HT1080 (cell line): ENCODE data around the gene SPOCD1. TPM values are rescaled to one million over a fixed set of nuclear protein-coding genes. Genes with fewer than 3 reads are reported as not detected.

Experiments used
- DNase-seq: peaks from one replicate; pipeline ENCODE4 v3.0.0-alpha.2; 2015; ENCODE audit warnings: low read depth
- polyA plus RNA-seq, 2 experiments: library from polyadenylated mRNA; depleted of rRNA; stranded (reverse); fragments of >200 nt; gene quantifications; 2 replicates each; pipeline ENCODE4 v1.2.3, GENCODE V29; 2015
- total RNA-seq: library from RNA; depleted of rRNA; stranded (reverse); fragments of >200 nt; shearing (Covaris generic); gene quantifications from 2 replicates; pipeline ENCODE4 v1.2.3, GENCODE V29; 2014; rRNA removed

The SPOCD1 gene
- 16.4 and 25.2 TPM in 2 replicates for total RNA-seq
- polyA plus RNA-seq (2015; cell fraction: cytosol; rRNA removed), result 35.9 and 37.7 TPM in 2 replicates
- polyA plus RNA-seq (2015; cell fraction: nucleus; rRNA removed), result 149 and 184 TPM in 2 replicates

DNA sequence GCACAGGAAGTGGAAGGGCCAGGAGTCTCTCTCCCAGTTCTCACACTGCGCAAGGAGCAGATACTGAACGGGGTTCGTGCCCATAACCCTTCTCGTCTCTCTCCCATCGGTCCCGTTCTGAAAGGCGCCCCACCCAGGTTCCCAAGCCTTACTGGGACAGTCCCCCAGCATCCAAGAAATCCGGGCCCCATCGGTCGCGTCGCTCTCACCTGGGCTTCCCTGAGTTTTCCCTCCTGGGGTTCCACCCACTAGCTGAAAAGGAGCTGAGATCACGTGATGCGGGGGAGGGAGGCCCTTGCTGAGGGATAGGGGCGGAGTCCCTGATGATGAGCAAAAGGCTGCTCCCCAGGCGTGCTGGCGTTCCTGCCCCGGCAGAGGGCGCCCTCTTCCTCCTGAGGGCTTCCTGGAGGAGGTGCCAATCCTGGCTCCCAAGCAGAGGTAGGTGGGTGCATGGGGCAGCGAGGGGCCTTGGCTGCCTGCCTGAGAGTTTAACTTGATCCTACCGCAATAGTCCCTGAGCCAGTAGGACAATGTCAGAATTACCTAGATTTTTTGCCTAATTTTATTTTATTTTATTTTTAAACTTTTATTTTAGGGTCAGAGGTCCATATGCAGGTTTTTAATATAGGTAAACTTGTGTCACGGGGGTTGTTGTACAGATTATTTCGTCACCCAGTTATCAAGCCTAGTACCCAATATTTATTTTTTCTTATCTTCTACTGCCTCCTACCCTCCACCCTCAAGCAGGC, at the start of gene SPOCD1:
Gene SPOCD1 (minus strand): TSS at position 271 of the 749 bp plus-strand sequence. CDS start 689 bp downstream, outside the sequence.
- DNase-seq, result peak; percentile 83

DNA sequence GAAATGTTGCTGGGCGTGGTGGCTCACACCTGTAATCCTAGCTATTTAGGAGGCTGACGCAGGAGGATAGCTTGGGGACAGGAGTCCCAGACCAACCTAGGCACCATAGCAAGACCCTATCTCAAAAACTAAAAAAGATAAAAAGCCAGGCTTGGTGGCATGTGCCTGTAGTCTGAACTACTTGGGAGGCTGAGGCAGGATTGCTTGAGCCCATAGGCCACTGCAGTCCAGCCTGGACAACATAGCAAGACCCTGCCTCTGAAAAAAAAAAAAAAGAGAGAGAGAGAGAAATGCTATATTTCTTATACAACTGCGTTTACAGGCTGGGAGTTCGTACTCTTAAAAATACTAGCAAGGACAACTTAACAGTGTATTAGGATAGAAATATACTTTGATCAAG, 46.2 kb upstream of the SPOCD1 start:
- no peak for DNase-seq

DNA sequence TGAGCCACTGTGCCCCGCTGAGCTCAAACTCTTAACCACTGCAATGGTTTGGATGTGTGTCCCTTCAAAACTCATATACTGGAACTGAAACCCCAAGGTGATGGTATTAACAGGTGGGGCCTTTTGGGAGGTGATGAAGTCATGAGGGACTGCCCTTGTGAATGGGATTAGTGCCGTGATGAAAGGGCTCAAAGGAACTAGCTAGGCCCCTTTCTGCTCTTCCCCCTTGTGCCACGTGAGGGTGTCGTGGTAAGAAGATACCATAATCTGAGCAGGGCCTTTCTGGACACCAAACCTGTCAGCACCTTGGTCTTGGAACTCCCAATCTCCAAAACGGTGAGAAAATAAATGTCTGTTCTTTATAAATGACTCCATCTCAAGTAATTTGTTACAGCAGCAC, 45.5 kb upstream of the SPOCD1 start:
- DNase-seq, result no peak

DNA sequence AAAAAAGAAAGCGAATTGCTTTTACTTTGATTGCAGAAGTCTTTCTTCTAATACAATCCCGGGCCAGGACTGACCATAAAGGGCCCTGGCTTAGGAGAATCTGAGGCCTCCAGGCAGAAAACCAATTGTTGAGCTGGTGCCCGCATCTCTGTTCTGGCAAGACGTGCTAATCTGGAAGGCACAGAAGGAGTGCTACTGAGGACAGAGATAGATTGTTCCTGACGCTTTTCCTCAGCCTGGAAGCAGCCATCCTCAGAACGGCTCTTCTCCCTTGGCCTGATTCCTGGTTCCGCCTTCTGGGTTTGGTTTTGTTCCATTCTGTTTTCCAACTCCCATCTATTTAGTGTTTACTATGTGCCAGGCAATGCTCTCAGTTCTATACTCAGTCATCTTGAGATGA, 44.8 kb upstream of the SPOCD1 start:
- DNase-seq, result no peak

DNA sequence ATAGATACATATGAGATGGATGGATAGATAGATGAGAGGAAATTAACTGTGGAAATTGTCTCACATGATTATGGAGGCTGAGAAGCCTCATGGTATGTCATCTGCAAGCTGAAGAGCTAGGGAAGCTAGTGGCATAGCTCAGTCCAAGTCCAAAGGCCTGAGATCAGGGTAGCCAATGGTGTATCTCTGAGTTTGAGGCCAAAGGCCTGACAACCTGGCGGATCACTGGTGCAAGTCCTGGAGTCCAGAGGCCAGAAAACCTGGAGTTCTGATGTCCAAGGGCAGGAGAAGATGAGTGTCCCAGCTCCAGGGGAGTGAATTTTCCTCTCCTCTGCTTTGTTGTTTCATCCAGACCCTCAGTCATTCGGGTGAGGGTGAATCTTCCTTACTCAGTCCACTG, 43.9 kb upstream of the SPOCD1 start:
- DNase-seq, result no peak

DNA sequence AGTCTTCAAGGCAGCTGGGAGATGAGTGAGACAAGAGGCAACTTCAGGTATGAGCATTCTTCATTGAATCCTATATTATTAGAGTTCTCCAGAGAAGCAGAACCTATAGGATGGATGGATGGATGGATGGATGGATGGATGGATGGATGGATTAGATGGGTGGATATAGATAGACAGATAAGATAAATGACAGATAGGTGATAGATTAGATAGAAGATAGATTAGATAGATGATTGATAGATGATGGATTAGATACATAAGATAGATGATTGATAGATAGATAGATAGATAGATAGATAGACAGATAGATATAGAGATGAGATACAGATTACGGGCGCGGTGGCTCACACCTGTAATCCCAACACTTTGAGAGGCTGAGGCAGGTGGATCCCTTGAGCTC, 43.2 kb upstream of the SPOCD1 start:
- DNase-seq, result no peak

DNA sequence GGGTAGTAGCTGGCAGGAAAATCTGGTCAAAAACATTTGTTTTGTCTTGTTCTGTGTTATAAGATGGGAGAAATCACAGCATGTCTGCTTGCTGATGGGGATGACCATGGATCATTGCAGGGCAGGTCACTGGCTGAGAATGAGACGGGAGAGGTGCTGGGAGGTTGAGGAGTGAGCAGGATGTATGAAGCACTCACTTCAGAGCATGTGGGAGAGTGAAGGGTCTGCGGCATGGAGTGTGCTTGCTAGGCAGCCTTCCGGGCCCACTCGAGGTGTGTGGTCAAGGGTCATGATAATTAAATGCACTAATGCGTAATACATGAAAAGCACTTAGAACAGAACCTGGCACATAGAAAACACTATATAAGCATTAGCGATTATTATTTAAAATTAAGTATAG, 42.0 kb upstream of the SPOCD1 start:
- DNase-seq, result no peak

DNA sequence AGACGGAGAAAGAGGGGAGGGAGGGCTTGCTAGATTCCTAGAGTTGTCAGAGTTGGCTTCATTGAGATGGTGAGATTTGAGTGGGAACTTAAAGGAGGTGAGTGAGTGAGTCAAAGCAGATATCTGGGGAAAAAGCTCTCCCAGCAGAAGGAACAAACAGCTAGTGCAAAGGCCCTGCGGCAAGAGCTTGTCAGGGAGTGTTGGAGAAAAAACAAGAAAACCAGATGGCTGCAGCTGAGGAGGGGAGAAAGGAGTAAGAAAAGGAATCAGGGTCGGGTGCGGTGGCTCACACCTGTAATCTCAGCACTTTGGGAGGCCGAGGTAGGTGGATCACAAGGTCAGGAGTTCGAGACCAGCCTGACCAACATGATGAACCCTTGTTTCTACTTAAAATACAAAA, 40.3 kb upstream of the SPOCD1 start:
- DNase-seq, result no peak

DNA sequence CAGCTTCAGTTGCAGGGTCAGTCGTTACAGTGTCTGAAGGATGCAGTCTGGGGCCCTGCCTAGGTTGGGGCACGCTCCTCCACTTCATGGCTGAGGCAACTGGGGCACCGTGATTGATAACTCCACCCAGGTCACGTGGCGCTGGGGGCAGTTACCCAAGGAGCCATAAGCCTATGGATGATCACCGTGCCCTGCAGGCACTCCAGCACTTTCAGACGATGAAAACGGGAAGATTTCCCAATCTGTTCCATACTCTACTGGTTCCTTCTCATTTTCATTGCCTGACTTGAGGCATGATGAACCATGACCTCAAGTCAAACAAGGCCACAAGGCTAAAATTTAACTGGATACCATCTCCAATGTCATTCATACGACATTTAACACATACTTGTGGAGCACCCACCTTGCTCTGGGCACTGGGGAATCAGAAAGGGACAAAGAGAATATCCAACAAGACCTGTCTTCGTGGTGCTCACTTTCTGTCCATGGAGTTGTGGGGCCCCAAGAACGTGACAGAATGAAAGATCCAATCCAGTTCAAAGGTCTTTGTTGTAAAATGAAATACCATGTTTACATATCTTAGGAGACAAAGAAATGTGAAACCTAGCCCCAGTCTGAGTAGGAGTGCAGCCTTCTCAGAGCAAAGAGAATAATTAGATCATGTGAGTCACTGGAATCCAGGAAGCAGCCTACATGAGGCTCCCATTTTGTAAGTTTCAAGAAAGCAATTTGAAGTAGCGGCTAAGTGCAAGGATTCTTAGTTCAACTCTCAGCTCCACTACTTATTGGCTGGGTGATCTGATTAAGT, 39.4 kb upstream of the SPOCD1 start:
- peak; percentile 42 for DNase-seq

DNA sequence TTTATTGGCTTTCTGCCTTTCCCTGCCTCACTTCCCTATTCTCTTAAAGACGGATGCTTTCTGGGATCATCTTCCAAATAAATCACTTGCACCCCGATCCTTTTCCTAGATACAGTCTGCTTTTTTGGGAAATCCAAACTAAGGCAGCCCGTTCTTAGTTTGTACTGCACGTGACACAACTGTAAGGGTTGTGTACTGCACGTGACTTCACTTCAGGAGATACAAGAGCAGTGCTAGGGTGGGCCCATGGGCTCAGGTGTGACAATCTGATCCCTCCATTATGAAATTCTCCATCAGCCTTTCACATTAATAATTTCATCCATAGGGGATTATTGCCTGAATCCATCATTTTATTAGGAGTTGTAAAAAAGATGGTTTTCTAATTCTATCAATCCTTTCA, 33.8 kb upstream of the SPOCD1 start:
- DNase-seq, result no peak

DNA sequence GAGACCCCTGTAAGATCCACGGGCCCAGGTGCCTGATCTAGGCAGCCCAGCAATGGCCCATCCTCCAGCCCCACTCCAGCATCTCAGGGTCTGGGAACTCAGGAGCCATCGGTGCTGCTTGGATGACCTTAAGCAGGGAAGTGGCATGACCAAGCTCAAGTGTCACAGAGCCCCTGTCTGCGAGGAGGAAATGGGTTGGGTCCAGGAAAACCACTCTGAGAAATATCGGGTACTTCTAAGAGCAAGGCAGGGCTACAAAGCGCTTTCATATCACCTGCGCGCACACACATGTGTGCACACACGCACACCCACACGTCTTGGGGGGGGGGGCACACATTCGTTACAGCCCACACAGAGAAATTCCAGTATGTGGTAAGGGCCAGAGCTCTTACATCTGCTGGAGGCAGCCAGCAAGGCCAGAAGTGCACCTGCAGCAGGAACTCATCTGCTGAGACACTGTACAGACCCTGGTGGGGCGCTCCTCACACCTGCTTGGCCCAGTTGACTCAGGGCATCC, 32.6 kb upstream of the SPOCD1 start:
- DNase-seq, result no peak

DNA sequence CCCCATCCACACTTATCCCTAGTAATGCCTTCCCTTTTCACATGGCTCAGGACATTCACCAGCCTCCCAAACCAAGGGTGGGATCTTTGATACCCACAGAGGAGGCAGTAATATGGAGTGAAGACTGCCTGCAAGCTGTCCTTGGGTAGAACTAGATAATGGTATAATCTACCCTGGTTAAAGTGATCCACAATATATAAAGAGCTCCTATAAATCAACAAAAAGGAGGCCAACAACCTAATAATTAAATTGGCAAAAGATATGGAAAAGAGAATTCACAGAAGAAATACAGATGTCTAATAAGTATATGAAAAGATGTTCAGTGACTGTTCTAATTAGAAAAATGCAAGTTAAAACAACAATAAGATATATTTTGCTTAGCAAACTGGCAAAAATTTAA, 30.7 kb upstream of the SPOCD1 start:
- no peak for DNase-seq

DNA sequence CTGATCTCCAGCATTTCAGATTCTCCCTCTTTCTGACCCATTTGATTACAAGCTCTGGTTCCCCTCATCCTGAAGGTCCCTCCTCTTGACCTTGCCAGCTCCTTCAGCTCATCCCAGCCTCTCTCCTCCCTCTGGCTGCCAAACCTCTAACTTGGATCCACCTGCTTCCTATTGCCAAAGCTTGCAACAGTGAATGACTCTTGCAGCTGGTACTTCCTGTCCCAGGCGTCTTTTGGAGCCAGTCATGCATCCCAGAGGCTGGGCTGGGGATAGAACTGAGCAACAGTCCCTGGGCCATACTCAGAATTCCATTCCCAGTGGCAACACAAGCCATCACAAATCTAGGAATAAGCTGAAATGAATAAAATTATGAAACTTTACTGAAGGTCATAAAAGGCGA, 27.7 kb upstream of the SPOCD1 start:
- DNase-seq, result peak; percentile 75

DNA sequence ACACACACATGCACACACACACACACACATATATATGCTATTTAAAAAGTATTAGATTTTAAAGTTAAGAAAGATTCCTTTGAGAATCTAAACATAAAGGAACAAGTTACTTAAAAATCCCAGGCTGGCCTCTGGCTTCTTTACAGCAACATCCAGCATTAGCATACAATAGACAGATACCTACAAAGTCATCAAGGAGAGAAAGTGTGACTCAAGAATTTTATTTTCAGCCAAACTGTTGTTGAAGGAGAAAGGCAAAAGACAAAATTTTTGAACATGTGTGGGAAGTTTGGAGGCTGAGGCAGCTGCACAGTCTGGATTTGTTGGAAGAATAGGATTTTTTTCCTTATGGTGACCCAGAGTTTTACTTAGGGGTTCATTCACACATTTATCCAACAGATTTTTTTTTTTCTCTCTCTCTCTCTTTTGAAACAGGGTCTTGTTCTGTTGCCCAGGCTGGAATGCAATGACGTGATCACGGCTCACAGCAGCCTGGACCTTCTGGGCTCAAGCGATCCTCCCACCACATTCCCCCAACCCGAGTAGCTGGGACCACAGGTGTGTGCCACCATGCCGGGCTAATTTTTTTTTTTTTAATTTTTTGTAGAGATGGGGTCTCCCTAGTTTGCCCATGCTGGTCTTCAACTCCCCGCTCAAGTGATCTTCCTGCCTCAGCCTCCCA, 24.0 kb upstream of the SPOCD1 start:
- no peak for DNase-seq

DNA sequence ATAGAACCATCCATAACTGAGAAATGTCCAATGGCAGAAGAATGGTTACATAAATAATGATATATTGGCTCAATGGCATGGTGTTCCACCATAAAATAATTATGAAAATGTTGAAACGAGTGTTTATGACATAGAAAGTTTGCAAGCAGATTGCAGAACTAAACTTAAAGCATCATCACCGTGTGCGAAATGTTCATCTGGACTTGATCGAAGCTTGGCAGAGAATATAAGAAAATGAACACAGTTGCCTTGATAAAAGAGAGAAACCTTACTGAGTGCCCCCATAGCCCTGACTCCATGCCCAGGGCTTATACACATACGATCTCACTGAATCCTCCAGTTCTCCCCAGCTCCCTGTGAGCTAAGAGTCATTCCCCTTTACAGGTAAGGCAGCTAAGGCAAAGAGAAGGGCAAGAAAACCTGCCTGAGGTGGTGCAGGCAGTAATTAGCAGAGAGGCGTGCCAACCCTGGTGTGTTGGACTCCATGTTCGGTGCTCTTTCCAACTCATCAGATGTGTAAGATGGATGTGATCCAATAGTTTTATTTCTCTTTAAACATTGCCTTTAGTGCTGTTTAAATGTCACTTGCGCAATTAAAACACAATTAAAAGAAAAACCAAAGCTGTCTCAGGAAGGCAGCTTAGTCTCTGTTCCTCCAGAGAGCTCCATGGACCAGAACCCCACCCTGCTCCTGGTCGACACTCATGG, 21.8 kb upstream of the SPOCD1 start:
- DNase-seq, result no peak

DNA sequence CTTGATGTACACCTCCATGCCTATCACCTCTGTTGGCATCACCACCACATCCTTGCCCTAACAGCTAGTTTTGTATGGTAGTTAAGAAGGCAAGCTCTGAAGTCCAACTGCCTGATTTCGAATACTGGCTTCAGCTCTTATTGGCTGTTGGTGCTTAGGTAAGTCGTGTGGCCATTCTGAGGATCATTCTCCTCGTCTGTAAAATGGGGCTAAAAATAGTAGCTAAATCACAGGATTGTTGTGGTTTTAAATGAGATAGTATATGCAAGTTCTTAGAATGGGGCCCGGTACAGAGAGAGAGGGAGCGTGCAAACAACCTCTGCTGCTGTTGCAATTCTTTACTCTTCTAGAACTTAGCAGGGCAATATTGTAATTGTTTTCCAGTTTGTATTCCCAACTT, 20.8 kb upstream of the SPOCD1 start:
- no peak for DNase-seq

DNA sequence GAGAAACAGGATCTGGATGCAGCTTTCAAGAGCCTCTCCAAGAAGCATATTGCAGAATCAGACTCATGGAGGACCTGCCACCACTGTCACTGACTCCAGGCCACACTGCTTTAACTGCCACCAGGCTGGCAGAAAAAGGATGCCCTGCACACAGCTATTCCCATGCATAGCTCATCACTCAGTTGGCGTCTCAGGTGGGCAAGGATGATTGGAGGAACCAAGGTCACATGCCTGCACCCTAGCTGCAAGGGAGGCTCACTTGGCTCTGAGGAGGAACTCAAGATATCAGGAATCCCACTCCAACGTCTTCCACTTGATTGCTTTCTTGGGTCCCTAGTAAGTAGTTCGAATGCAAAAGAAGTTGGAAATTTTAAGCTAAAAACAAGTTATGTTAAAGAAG, 19.6 kb upstream of the SPOCD1 start:
- no peak for DNase-seq

DNA sequence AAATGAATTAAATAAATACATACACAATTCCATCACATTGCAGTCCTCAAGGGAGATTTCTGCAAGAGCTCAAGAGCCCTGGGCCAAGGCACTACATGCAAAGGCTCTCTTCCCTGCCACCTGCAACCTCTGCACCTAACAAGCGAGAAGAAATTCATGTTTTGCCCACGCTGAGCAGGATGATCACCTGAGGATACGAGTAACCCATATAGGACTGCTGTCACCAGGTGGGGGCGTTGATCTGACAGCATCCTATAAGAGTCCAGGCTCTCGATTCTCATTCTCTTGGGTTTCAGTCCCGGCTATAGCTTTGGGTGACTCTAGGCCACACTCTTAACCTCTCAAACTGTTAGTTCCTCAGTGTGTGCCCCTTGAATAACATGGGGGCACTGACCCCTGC, 18.7 kb upstream of the SPOCD1 start:
- DNase-seq, result no peak

DNA sequence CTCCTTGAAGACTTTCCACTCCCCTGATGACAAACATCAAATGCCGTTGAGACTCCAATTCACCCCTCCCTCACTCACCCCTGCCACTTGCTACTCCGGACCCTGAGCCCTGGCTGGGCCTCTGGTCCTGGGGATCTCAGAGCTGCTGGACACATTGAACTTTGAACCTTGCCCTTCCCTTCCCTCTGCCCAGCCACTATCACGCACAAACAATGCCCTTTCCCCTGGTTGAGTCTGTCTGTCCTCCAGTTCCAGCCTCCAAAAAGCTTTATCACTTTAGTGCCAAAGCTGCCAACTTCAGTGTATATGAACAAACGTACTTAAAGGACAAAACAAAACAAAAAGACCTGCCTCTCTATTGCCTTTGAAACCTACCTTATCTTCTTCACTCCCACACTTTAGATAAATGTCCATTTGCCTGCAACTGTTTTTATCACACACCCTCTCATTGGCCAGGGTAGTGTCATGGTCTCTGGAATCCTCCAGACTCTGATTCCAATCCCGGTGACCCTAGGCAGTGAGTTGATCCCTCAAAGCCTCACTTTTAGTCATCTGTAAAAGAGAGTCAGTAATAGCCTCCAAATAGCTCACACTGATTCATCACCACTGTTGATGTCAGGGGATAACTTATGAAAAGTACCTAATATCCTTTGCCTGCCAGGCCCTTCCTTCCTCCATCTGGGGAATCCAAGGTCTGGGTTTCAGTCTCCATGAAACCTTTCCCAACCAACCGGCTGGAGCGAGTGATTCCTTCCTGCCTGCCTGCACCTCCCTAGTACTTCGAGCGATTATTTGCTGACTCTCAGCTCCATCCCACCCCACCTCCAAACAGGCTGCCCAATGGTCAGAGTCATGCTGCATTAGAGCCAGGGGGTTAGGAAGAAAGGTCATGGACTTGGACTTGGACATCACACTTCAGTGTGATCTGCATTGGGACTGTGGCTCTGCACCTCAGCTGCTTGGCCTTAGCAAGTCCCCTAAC, 15.9 kb upstream of the SPOCD1 start:
- DNase-seq, result peak; percentile 55

DNA sequence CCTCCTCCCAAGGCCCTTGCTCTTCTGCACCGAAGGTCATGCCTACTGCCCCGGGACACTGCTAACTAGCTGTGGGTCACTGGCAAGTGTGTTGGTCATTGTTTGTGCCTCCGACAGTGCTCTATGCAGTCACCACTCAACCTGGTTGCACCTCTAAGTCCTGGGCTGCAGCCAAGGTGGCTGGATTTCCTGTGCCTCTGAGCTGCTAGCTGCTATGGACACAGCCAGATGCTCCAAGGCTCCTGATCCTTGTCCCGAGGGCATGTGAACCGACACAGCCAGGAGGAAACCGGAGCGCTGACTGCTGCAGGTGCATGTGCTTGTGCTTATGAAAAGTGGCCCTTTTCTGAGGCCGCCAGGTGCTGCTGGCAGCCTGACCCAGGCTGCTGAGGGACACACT, 14.7 kb upstream of the SPOCD1 start:
- DNase-seq, result no peak
